ENCODE results near the gene DEPP1. TPM values are rescaled to one million over a fixed set of nuclear protein-coding genes. Genes with fewer than 3 reads are reported as not detected.

DEPP1 gene
- total RNA-seq, 1 experiment from 2014 or later = 1.6 TPM

GRCh38 chr10:44965651-44966097 is 12.9 kb downstream of the DEPP1 start:
- CTCF ChIA-PET = interaction anchor here (0.9 to 3.6 kb wide), 8 partner anchors 8 to 33 kb away, joined by 3 to 25 read pairs (median 7); no protein-coding TSS in a partner anchor
- DNase-seq (ENCODE audit: low spot score) (no peak), ATAC-seq (no peak)
- no peaks in the 10 kb centered on the region for H3K9me3 Mint-ChIP-seq
- no peak overlapping the region; the same call in 1 of the 2 replicates for H3K4me3 Mint-ChIP-seq
- peaks cover 2% of the 10 kb centered on the region for H3K27me3 Mint-ChIP-seq (ENCODE audit: low read depth)
- peaks cover 17% of the 10 kb centered on the region for H3K36me3 Mint-ChIP-seq
- POLR2A ChIA-PET = no interaction called here
- H3K27ac Mint-ChIP-seq = peak overlapping the region; percentile 88
- TF ChIP-seq ZNF263 (CRISPR knock-in tag; IDR thresholded peaks at IDR 0.05; ENCODE audit: low read depth) = no peak
- TF ChIP-seq ZNF281 (CRISPR knock-in tag; IDR thresholded peaks at IDR 0.05) = no peak
- TF ChIP-seq, protein P1, sequence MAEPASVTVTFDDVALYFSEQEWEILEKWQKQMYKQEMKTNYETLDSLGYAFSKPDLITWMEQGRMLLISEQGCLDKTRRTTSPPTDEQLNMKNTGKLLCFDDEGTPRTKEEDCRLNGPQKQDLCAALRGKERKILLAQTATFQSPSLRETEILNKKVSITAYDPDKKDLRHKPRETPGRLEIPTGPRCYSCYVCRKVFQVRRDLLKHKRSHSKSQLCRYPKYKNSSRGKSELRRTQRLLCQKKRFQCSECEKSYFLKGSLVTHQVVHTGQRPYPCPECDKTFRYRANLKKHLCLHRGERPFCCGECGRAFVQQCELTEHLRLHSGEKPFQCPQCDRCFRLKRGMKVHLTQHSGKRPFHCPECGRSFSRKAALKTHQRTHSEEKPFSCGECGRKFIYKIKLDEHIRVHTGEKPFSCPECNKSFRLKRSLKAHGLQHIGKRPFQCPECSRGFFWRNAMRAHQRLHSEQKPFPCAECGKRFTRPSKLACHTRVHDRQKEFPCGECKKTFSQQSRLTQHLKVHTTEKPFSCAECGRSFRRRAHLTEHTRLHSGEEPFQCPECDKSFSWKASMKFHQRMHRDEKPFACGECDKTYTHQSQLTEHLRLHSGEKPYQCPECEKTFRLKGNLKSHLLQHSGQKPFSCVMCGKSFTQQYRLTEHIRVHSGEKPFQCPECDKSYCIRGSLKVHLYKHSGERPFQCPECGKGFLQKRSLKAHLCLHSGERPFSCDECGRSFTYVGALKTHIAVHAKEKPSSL (CRISPR knock-in tag; conservative IDR thresholded peaks at IDR 0.05) = no peak
- TF ChIP-seq TCF7 (CRISPR knock-in tag; IDR thresholded peaks at IDR 0.05; ENCODE audit: low read depth) = no peak
- TF ChIP-seq, protein P2, sequence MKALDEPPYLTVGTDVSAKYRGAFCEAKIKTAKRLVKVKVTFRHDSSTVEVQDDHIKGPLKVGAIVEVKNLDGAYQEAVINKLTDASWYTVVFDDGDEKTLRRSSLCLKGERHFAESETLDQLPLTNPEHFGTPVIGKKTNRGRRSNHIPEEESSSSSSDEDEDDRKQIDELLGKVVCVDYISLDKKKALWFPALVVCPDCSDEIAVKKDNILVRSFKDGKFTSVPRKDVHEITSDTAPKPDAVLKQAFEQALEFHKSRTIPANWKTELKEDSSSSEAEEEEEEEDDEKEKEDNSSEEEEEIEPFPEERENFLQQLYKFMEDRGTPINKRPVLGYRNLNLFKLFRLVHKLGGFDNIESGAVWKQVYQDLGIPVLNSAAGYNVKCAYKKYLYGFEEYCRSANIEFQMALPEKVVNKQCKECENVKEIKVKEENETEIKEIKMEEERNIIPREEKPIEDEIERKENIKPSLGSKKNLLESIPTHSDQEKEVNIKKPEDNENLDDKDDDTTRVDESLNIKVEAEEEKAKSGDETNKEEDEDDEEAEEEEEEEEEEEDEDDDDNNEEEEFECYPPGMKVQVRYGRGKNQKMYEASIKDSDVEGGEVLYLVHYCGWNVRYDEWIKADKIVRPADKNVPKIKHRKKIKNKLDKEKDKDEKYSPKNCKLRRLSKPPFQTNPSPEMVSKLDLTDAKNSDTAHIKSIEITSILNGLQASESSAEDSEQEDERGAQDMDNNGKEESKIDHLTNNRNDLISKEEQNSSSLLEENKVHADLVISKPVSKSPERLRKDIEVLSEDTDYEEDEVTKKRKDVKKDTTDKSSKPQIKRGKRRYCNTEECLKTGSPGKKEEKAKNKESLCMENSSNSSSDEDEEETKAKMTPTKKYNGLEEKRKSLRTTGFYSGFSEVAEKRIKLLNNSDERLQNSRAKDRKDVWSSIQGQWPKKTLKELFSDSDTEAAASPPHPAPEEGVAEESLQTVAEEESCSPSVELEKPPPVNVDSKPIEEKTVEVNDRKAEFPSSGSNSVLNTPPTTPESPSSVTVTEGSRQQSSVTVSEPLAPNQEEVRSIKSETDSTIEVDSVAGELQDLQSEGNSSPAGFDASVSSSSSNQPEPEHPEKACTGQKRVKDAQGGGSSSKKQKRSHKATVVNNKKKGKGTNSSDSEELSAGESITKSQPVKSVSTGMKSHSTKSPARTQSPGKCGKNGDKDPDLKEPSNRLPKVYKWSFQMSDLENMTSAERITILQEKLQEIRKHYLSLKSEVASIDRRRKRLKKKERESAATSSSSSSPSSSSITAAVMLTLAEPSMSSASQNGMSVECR (CRISPR knock-in tag; IDR thresholded peaks at IDR 0.05; ENCODE audit: borderline replicate concordance) = no peak
- TF ChIP-seq ZNF317 (CRISPR knock-in tag; IDR thresholded peaks at IDR 0.05; ENCODE audit: borderline replicate concordance, low read depth) = no peak
- TF ChIP-seq TP53 (CRISPR knock-in tag; IDR thresholded peaks at IDR 0.05) = no peak
- TF ChIP-seq, protein P3, sequence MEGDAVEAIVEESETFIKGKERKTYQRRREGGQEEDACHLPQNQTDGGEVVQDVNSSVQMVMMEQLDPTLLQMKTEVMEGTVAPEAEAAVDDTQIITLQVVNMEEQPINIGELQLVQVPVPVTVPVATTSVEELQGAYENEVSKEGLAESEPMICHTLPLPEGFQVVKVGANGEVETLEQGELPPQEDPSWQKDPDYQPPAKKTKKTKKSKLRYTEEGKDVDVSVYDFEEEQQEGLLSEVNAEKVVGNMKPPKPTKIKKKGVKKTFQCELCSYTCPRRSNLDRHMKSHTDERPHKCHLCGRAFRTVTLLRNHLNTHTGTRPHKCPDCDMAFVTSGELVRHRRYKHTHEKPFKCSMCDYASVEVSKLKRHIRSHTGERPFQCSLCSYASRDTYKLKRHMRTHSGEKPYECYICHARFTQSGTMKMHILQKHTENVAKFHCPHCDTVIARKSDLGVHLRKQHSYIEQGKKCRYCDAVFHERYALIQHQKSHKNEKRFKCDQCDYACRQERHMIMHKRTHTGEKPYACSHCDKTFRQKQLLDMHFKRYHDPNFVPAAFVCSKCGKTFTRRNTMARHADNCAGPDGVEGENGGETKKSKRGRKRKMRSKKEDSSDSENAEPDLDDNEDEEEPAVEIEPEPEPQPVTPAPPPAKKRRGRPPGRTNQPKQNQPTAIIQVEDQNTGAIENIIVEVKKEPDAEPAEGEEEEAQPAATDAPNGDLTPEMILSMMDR (IDR thresholded peaks at IDR 0.05) = no peak
- peaks cover 77% of the 10 kb centered on the region for H3K4me1 Mint-ChIP-seq

GRCh38 chr10:44965104-44965503 is 13.5 kb downstream of the DEPP1 start:
- ATAC-seq = peak; percentile 41
- TF ChIP-seq, protein P4, sequence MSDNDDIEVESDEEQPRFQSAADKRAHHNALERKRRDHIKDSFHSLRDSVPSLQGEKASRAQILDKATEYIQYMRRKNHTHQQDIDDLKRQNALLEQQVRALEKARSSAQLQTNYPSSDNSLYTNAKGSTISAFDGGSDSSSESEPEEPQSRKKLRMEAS (CRISPR knock-in tag; IDR thresholded peaks at IDR 0.05) = no peak
- TF ChIP-seq E2F1 (CRISPR knock-in tag; IDR thresholded peaks at IDR 0.05) = no peak
- no peak for TF ChIP-seq NFATC4 (CRISPR knock-in tag; IDR thresholded peaks at IDR 0.05)
- TF ChIP-seq HMGXB4 (CRISPR knock-in tag; IDR thresholded peaks at IDR 0.05) = no peak
- no peak for TF ChIP-seq RELA (CRISPR knock-in tag; IDR thresholded peaks at IDR 0.05; ENCODE audit: borderline replicate concordance)
- TF ChIP-seq ZNF512 (CRISPR knock-in tag; IDR thresholded peaks at IDR 0.05; ENCODE audit: borderline replicate concordance) = no peak
- TF ChIP-seq ZNF396 (CRISPR knock-in tag; IDR thresholded peaks at IDR 0.05; ENCODE audit: borderline replicate concordance) = no peak
- no peak for TF ChIP-seq ZBTB21 (CRISPR knock-in tag; IDR thresholded peaks at IDR 0.05; ENCODE audit: borderline replicate concordance)
- TF ChIP-seq MYBL2 (CRISPR knock-in tag; IDR thresholded peaks at IDR 0.05) = no peak
- TF ChIP-seq SP1 (CRISPR knock-in tag; conservative IDR thresholded peaks at IDR 0.05) = no peak

More at GRCh38 chr10:44965104-44965503, 13.5 kb downstream of the DEPP1 start:
- H3K9me3 Mint-ChIP-seq = no peaks in the 10 kb centered on the region
- peak overlapping the region; percentile 32; the same call in 1 of the 2 replicates for H3K4me3 Mint-ChIP-seq
- ChIA-PET POLR2A (no interaction called here), CTCF (interaction anchor here (0.9 to 3.6 kb wide), 9 partner anchors 8 to 40 kb away, joined by 3 to 25 read pairs (median 7); no protein-coding TSS in a partner anchor)
- no peak for DNase-seq (ENCODE audit: low spot score)
- peaks cover 11% of the 10 kb centered on the region for H3K36me3 Mint-ChIP-seq
- peaks cover 83% of the 10 kb centered on the region for H3K4me1 Mint-ChIP-seq
- peak overlapping the region; percentile 69 for H3K27ac Mint-ChIP-seq
- H3K27me3 Mint-ChIP-seq (ENCODE audit: low read depth) = peaks cover 7% of the 10 kb centered on the region
